Astrocyte (in vitro differentiated cells and primary cell): Measurements from ENCODE around the gene COL23A1. TPM values are rescaled to one million over a fixed set of nuclear protein-coding genes. Genes with fewer than 3 reads are reported as not detected.
A peak's percentile ranks its signal among the peaks of the same experiment; 100 is the strongest.

Experiments
- DNase-seq: peaks from one replicate; pipeline ENCODE4 v3.0.0-alpha.2; 2010; ENCODE audit warnings: low read depth
- FAIRE-seq: peaks from 2 replicates; lab custom pipeline; 2011; peaks lifted over from hg19 to GRCh38; lab: Jason Lieb, UNC
- H2AFZ ChIP-seq: 2 replicates; pipeline ENCODE4 v1.6.0; 2012; ENCODE audit warnings: low read depth, low read length, inconsistent platforms
- H3K27ac ChIP-seq: 2 replicates; pipeline ENCODE4 v1.5.1; 2011; ENCODE audit warnings: low read depth, low read length, inconsistent platforms
- H3K27me3 ChIP-seq: 2 replicates; pipeline ENCODE4 v1.6.0; 2011; ENCODE audit warnings: low read length, inconsistent platforms; ENCODE audit not compliant: insufficient read depth
- H3K36me3 ChIP-seq: 2 replicates; pipeline ENCODE4 v1.5.1; 2011; ENCODE audit warnings: low read length, inconsistent platforms; ENCODE audit not compliant: insufficient read depth
- H3K4me1 ChIP-seq: 2 replicates; pipeline ENCODE4 v1.5.1; 2011; ENCODE audit warnings: low read length, inconsistent platforms; ENCODE audit not compliant: insufficient read depth
- H3K4me2 ChIP-seq: 2 replicates; pipeline ENCODE4 v1.6.0; 2012; ENCODE audit warnings: low read length, inconsistent platforms
- H3K4me3 ChIP-seq: 2 replicates; pipeline ENCODE4 v1.5.1; 2011; ENCODE audit warnings: low read depth, mild to moderate bottlenecking, low read length, inconsistent platforms; ENCODE audit not compliant: insufficient read depth
- H3K79me2 ChIP-seq: 2 replicates; pipeline ENCODE4 v1.6.0; 2012; ENCODE audit warnings: mild to moderate bottlenecking, low read length, inconsistent platforms; ENCODE audit not compliant: insufficient read depth
- H3K9ac ChIP-seq: 2 replicates; pipeline ENCODE4 v1.6.0; 2012; ENCODE audit warnings: mild to moderate bottlenecking, low read length, inconsistent platforms
- H3K9me3 ChIP-seq: 2 replicates; pipeline ENCODE4 v1.5.1; 2012; ENCODE audit warnings: low read depth, mild to moderate bottlenecking, low read length, inconsistent platforms; ENCODE audit not compliant: insufficient read depth
- H4K20me1 ChIP-seq: 2 replicates; pipeline ENCODE4 v1.6.0; 2012; ENCODE audit warnings: low read length, inconsistent platforms; ENCODE audit not compliant: insufficient read depth
- H3K27ac Mint-ChIP-seq: one replicate; pipeline ENCODE4 v1.8.0; 2021; ENCODE audit warnings: mild to moderate bottlenecking, mixed read lengths; ENCODE audit not compliant: unreplicated experiment
- H3K27me3 Mint-ChIP-seq: one replicate; pipeline ENCODE4 v1.8.0; 2021; ENCODE audit warnings: low read depth, mixed read lengths; ENCODE audit not compliant: unreplicated experiment
- H3K36me3 Mint-ChIP-seq: one replicate; pipeline ENCODE4 v1.8.0; 2021; ENCODE audit warnings: low read depth, mixed read lengths; ENCODE audit not compliant: unreplicated experiment
- H3K4me1 Mint-ChIP-seq: one replicate; pipeline ENCODE4 v1.8.0; 2021; ENCODE audit warnings: low read depth, mixed read lengths; ENCODE audit not compliant: unreplicated experiment
- H3K4me3 Mint-ChIP-seq: one replicate; pipeline ENCODE4 v1.8.0; 2021; ENCODE audit warnings: mild to moderate bottlenecking, moderate library complexity, mixed read lengths; ENCODE audit not compliant: unreplicated experiment
- H3K9me3 Mint-ChIP-seq: one replicate; pipeline ENCODE4 v1.8.0; 2021; ENCODE audit warnings: mild to moderate bottlenecking, mixed read lengths; ENCODE audit not compliant: unreplicated experiment
- EZH2 ChIP-seq: IDR thresholded peaks from 2 replicates; pipeline ENCODE4 v1.6.1; 2012; ENCODE audit warnings: mild to moderate bottlenecking, low read length, inconsistent platforms; ENCODE audit not compliant: insufficient read depth
- total RNA-seq: library from RNA; stranded (reverse); gene quantifications from 2 replicates; pipeline ENCODE4 v1.2.1, GENCODE V29; 2021
- TF ChIP-seq, protein P1 (sequence below): IDR thresholded peaks from 2 replicates; pipeline ENCODE4 v1.5.1; 2011; ENCODE audit warnings: low read depth, mild to moderate bottlenecking, inconsistent platforms, low read length, moderate library complexity; ENCODE audit not compliant: insufficient read depth

COL23A1 gene
- total RNA-seq, 1 donor from 2014 or later = 0.16 TPM

DNA sequence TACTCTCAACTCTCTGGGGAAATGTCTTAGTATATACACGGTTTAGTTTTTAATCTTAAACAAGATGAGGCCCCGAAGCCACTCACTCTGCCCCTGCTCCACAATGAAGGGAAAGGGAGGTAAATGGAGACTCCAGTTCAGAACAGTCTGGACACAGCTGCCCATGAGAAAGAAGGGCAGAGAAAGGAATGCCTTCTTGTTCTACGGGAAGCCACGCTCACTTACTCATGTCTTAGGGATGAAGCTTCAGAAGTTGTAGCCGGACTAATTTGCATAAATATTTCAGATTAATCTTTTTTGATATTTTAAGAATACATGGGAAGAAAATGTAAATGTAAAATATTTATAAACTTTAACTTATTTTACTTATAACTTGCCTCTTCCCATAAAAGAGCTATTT lies 94.0 kb downstream of the COL23A1 start:
- FAIRE-seq (no peak), DNase-seq (no peak)
- H3K79me2 ChIP-seq = no peaks in the 10 kb centered on the region
- Mint-ChIP-seq H3K36me3 (no peaks in the 10 kb centered on the region), H3K4me1 (peaks cover 14% of the 10 kb centered on the region), H3K27me3 (peaks cover 6% of the 10 kb centered on the region), H3K4me3 (no peak overlapping the region), H3K9me3 (no peaks in the 10 kb centered on the region), H3K27ac (peak overlapping the region; percentile 87)
- TF ChIP-seq, protein P1, sequence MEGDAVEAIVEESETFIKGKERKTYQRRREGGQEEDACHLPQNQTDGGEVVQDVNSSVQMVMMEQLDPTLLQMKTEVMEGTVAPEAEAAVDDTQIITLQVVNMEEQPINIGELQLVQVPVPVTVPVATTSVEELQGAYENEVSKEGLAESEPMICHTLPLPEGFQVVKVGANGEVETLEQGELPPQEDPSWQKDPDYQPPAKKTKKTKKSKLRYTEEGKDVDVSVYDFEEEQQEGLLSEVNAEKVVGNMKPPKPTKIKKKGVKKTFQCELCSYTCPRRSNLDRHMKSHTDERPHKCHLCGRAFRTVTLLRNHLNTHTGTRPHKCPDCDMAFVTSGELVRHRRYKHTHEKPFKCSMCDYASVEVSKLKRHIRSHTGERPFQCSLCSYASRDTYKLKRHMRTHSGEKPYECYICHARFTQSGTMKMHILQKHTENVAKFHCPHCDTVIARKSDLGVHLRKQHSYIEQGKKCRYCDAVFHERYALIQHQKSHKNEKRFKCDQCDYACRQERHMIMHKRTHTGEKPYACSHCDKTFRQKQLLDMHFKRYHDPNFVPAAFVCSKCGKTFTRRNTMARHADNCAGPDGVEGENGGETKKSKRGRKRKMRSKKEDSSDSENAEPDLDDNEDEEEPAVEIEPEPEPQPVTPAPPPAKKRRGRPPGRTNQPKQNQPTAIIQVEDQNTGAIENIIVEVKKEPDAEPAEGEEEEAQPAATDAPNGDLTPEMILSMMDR = no peak
- no peak for TF ChIP-seq EZH2
- peaks cover 16% of the 10 kb centered on the region for H3K9me3 ChIP-seq
- no peaks in the 10 kb centered on the region for H4K20me1 ChIP-seq
- no peak overlapping the region for H2AFZ ChIP-seq
- no peak overlapping the region for H3K4me3 ChIP-seq
- H3K4me1 ChIP-seq = no peaks in the 10 kb centered on the region
- H3K27me3 ChIP-seq = no peaks in the 10 kb centered on the region
- H3K36me3 ChIP-seq = no peaks in the 10 kb centered on the region
- no peak overlapping the region for H3K9ac ChIP-seq
- no peak overlapping the region for H3K4me2 ChIP-seq
- no peak overlapping the region for H3K27ac ChIP-seq

DNA sequence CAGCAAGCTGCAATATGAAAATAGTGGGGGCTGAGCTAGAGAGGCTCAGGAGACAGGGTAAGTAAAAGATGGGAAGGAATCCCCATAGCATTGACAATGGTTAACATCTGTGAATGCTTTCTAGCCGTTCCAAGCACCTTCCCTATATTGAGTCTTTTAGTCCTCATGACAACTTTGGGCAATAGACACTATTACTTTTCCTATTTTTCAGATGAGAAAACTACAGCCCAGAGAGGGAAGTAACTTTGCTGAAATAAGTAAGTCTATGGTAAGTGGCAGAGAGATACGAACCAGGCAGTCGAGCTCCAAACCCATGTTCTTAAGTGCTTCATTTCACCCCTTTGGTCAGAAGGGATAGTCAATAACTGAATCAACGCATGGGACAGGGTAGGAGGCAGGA lies 94.5 kb downstream of the COL23A1 start:
- FAIRE-seq = no peak
- H4K20me1 ChIP-seq = no peaks in the 10 kb centered on the region
- no peaks in the 10 kb centered on the region for H3K79me2 ChIP-seq
- no peak overlapping the region for H3K27ac ChIP-seq
- peaks cover 14% of the 10 kb centered on the region for H3K4me1 Mint-ChIP-seq
- H3K9me3 ChIP-seq = peaks cover 18% of the 10 kb centered on the region
- H2AFZ ChIP-seq = no peak overlapping the region
- no peaks in the 10 kb centered on the region for H3K36me3 ChIP-seq
- peak overlapping the region; percentile 87 for H3K27ac Mint-ChIP-seq
- H3K27me3 ChIP-seq = no peaks in the 10 kb centered on the region
- no peaks in the 10 kb centered on the region for H3K36me3 Mint-ChIP-seq
- TF ChIP-seq EZH2 = no peak
- TF ChIP-seq, protein P1 = no peak
- peaks cover 6% of the 10 kb centered on the region for H3K27me3 Mint-ChIP-seq
- H3K4me1 ChIP-seq = no peaks in the 10 kb centered on the region
- H3K4me2 ChIP-seq = no peak overlapping the region
- no peak overlapping the region for H3K4me3 Mint-ChIP-seq
- H3K9ac ChIP-seq = no peak overlapping the region
- DNase-seq = no peak
- H3K4me3 ChIP-seq = no peak overlapping the region
- no peaks in the 10 kb centered on the region for H3K9me3 Mint-ChIP-seq

DNA sequence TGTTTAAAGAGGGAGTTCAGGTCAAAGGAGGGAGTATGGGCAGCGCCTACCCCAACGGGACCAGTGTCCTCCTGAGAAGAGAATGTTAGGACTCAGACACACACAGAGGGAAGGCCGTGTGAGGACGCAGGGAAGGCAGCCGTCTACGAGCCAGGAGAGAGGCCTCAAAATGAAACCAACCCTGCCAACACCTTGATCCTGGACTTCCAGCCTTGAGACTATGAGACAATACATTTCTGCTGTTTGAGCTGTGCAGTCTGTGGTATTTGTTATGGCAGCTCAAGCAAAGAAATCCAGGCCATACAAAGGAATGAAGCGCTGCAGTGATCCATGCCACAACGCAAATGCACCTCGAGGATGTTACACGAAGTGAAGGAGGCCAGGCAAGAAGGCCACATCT lies 97.9 kb downstream of the COL23A1 start:
- Mint-ChIP-seq H3K9me3 (peaks cover 14% of the 10 kb centered on the region), H3K36me3 (no peaks in the 10 kb centered on the region), H3K4me1 (peaks cover 14% of the 10 kb centered on the region), H3K27me3 (peaks cover 15% of the 10 kb centered on the region), H3K27ac (no peak overlapping the region), H3K4me3 (no peak overlapping the region)
- H3K4me1 ChIP-seq = no peaks in the 10 kb centered on the region
- H3K4me3 ChIP-seq = no peak overlapping the region
- H3K27me3 ChIP-seq = no peaks in the 10 kb centered on the region
- H3K9me3 ChIP-seq = peaks cover 18% of the 10 kb centered on the region
- H3K27ac ChIP-seq = no peak overlapping the region
- H3K9ac ChIP-seq = no peak overlapping the region
- no peaks in the 10 kb centered on the region for H3K36me3 ChIP-seq
- H3K4me2 ChIP-seq = no peak overlapping the region
- H3K79me2 ChIP-seq = no peaks in the 10 kb centered on the region
- DNase-seq (no peak), FAIRE-seq (no peak)
- TF ChIP-seq, protein P1 = no peak
- no peak for TF ChIP-seq EZH2
- no peaks in the 10 kb centered on the region for H4K20me1 ChIP-seq
- H2AFZ ChIP-seq = no peak overlapping the region
